ENCODE data around the gene PRKCE. TPM values are rescaled to one million over a fixed set of nuclear protein-coding genes. Genes with fewer than 3 reads are reported as not detected.

Gene PRKCE
- total RNA-seq, 1 donor from 2014 or later, result 21.0 TPM

GRCh38 chr2:45725731-45726130 lies 74.3 kb downstream of the PRKCE start:
- TF ChIP-seq CTCF (IDR thresholded peaks at IDR 0.05; ENCODE audit: insufficient read depth, low read length, poor library complexity, severe bottlenecking), result no peak

GRCh38 chr2:45726188-45726587 lies 74.7 kb downstream of the PRKCE start:
- no peaks in the 10 kb centered on the region for H3K27me3 ChIP-seq (ENCODE audit: control insufficient read depth, insufficient read depth, low read length)
- H3K4me3 ChIP-seq (ENCODE audit: low read depth, low read length), result no peak overlapping the region
- TF ChIP-seq CTCF (IDR thresholded peaks at IDR 0.05; ENCODE audit: insufficient read depth, low read length, poor library complexity, severe bottlenecking), result no peak
- no peaks in the 10 kb centered on the region for H3K36me3 ChIP-seq (ENCODE audit: control insufficient read depth, insufficient read depth, low read length)
- no peak for DNase-seq (ENCODE audit: low read depth)

More at GRCh38 chr2:45725731-45726130, 74.3 kb downstream of the PRKCE start:
- Histone ChIP-seq H3K4me3 (ENCODE audit: low read depth, low read length) (no peak overlapping the region), H3K27me3 (ENCODE audit: control insufficient read depth, insufficient read depth, low read length) (no peaks in the 10 kb centered on the region), H3K36me3 (ENCODE audit: control insufficient read depth, insufficient read depth, low read length) (no peaks in the 10 kb centered on the region)
- no peak for DNase-seq (ENCODE audit: low read depth)

GRCh38 chr2:45728458-45728942 lies 77.0 kb downstream of the PRKCE start:
- no peaks in the 10 kb centered on the region for H3K27me3 ChIP-seq (ENCODE audit: control insufficient read depth, insufficient read depth, low read length)
- TF ChIP-seq CTCF (IDR thresholded peaks at IDR 0.05; ENCODE audit: insufficient read depth, low read length, poor library complexity, severe bottlenecking), result no peak
- no peak overlapping the region for H3K4me3 ChIP-seq (ENCODE audit: low read depth, low read length)
- no peak for DNase-seq (ENCODE audit: low read depth)
- H3K36me3 ChIP-seq (ENCODE audit: control insufficient read depth, insufficient read depth, low read length), result no peaks in the 10 kb centered on the region

- Histone ChIP-seq H3K27me3 (ENCODE audit: control insufficient read depth, insufficient read depth, low read length) (no peaks in the 10 kb centered on the region), H3K4me3 (ENCODE audit: low read depth, low read length) (no peak overlapping the region), H3K36me3 (ENCODE audit: control insufficient read depth, insufficient read depth, low read length) (no peaks in the 10 kb centered on the region)
- DNase-seq (ENCODE audit: low read depth), result no peak
- TF ChIP-seq CTCF (IDR thresholded peaks at IDR 0.05; ENCODE audit: insufficient read depth, low read length, poor library complexity, severe bottlenecking), result peak; percentile 8
Measured at GRCh38 chr2:45729753-45730512, 78.5 kb downstream of the PRKCE start.

- no peaks in the 10 kb centered on the region for H3K36me3 ChIP-seq (ENCODE audit: control insufficient read depth, insufficient read depth, low read length)
- H3K27me3 ChIP-seq (ENCODE audit: control insufficient read depth, insufficient read depth, low read length), result no peaks in the 10 kb centered on the region
- no peak for TF ChIP-seq CTCF (IDR thresholded peaks at IDR 0.05; ENCODE audit: insufficient read depth, low read length, poor library complexity, severe bottlenecking)
- no peak for DNase-seq (ENCODE audit: low read depth)
- H3K4me3 ChIP-seq (ENCODE audit: low read depth, low read length), result no peak overlapping the region
Measured at GRCh38 chr2:45731141-45731540, 79.7 kb downstream of the PRKCE start.

- H3K36me3 ChIP-seq (ENCODE audit: control insufficient read depth, insufficient read depth, low read length), result no peaks in the 10 kb centered on the region
- no peak for DNase-seq (ENCODE audit: low read depth)
- no peaks in the 10 kb centered on the region for H3K27me3 ChIP-seq (ENCODE audit: control insufficient read depth, insufficient read depth, low read length)
- H3K4me3 ChIP-seq (ENCODE audit: low read depth, low read length), result no peak overlapping the region
- TF ChIP-seq CTCF (IDR thresholded peaks at IDR 0.05; ENCODE audit: insufficient read depth, low read length, poor library complexity, severe bottlenecking), result no peak
Measured at GRCh38 chr2:45732436-45732835, 81.0 kb downstream of the PRKCE start.
